Measurements from ENCODE around the gene DAB2IP.

The DAB2IP gene

GRCh38 chr9:121639619-121640018, 11.8 kb upstream of the DAB2IP start:
- Histone ChIP-seq H3K9me3 (ENCODE audit: insufficient read depth, low read length, severe bottlenecking) (no peaks in the 10 kb centered on the region), H3K4me3 (ENCODE audit: low read depth in 1 of 2, low read length in 2 of 2) (no peak overlapping the region), H4K20me1 (ENCODE audit: insufficient read depth, low read length) (no peaks in the 10 kb centered on the region), H3K36me3 (ENCODE audit: insufficient read depth, low read length) (no peaks in the 10 kb centered on the region), H2AFZ (ENCODE audit: low read depth, low read length) (no peak overlapping the region), H3K79me2 (ENCODE audit: insufficient read depth, low read length) (no peaks in the 10 kb centered on the region), H3K27ac (ENCODE audit: low read length) (no peak overlapping the region), H3K4me1 (ENCODE audit: insufficient read depth, low read length) (no peaks in the 10 kb centered on the region), H3K9ac (ENCODE audit: low read depth, low read length) (no peak overlapping the region), H3K4me2 (ENCODE audit: insufficient read depth, low read length) (no peak overlapping the region), H3K27me3 (ENCODE audit: insufficient read depth, low read length, poor library complexity) (no peaks in the 10 kb centered on the region)
- ATAC-seq (ENCODE audit: insufficient read depth, low read depth): no peak
- no peak for TF ChIP-seq CTCF (IDR thresholded peaks at IDR 0.05; ENCODE audit: borderline replicate concordance, extremely low read depth, low read length, poor library complexity, severe bottlenecking)
- TF ChIP-seq EZH2 (IDR thresholded peaks at IDR 0.05; ENCODE audit: borderline replicate concordance, low read depth, low read length, severe bottlenecking): no peak
- DNase-seq: no peak

DNA sequence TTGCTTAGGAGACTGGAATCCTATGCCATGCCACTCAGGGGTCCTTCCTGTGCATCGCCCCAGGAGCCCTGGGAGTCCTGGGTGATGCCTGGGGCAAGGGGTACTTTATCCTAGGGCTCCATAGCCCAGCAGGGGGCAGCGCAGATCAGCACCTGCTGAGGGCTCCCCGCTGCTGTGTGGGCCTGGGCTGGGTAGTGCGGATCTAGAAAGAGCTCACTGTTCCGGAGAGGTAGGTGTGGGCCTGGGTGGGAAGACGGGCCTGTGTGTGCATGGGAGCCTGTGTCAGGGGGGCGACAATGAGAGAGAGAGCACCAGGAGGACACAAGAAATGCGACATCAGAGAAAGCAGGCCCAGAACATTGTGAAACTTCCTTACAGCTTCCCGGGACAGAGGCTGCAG, 11.4 kb upstream of the DAB2IP start:
- Histone ChIP-seq H3K4me1 (ENCODE audit: insufficient read depth, low read length) (no peaks in the 10 kb centered on the region), H2AFZ (ENCODE audit: low read depth, low read length) (no peak overlapping the region), H3K4me3 (ENCODE audit: low read depth in 1 of 2, low read length in 2 of 2) (no peak overlapping the region), H3K36me3 (ENCODE audit: insufficient read depth, low read length) (no peaks in the 10 kb centered on the region), H4K20me1 (ENCODE audit: insufficient read depth, low read length) (no peaks in the 10 kb centered on the region), H3K9ac (ENCODE audit: low read depth, low read length) (no peak overlapping the region), H3K9me3 (ENCODE audit: insufficient read depth, low read length, severe bottlenecking) (no peaks in the 10 kb centered on the region), H3K27me3 (ENCODE audit: insufficient read depth, low read length, poor library complexity) (no peaks in the 10 kb centered on the region), H3K4me2 (ENCODE audit: insufficient read depth, low read length) (no peak overlapping the region), H3K27ac (ENCODE audit: low read length) (no peak overlapping the region), H3K79me2 (ENCODE audit: insufficient read depth, low read length) (no peaks in the 10 kb centered on the region)
- no peak for TF ChIP-seq EZH2 (IDR thresholded peaks at IDR 0.05; ENCODE audit: borderline replicate concordance, low read depth, low read length, severe bottlenecking)
- peak; percentile 61 for TF ChIP-seq CTCF (IDR thresholded peaks at IDR 0.05; ENCODE audit: borderline replicate concordance, extremely low read depth, low read length, poor library complexity, severe bottlenecking)
- peak; percentile 81 for ATAC-seq (ENCODE audit: insufficient read depth, low read depth)
- DNase-seq: peak; percentile 38

DNA sequence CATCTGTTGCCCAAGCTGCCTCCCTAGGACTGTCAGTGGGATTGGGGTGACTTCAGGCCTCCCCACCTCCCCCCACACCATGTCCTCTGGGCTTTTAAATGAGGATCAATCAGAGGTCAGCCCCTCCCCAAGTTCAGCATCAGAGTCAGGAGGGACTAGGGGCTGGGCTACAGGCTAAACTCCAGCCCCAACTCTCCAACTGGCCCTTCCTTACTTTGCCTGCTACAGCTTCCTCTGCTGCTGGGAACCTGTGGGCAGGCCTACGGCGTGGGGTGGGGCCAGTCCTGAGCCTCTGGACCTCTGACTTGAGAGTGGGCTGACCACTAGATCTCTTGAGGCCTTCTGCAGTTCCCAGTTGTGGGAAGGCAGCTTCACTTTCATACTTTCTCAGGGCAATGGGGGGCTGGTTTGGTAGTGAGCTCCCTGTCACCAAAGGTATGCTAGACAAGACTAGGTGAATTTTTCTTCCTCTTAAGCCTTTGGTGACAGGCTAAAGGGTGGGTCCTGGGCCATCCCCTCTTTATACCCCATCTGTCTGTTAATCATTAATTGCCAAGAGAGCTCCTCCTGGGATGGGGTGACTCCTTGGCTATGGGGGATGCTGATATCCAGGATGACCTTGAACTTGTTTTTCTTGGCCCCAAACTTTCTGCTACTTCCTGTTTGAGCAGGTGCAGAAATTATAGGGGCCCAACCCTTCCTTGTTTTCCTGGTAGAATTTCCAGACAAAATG, 10.8 kb upstream of the DAB2IP start:
- DNase-seq (no peak), ATAC-seq (ENCODE audit: insufficient read depth, low read depth) (no peak)
- TF ChIP-seq CTCF (IDR thresholded peaks at IDR 0.05; ENCODE audit: borderline replicate concordance, extremely low read depth, low read length, poor library complexity, severe bottlenecking) (no peak), EZH2 (IDR thresholded peaks at IDR 0.05; ENCODE audit: borderline replicate concordance, low read depth, low read length, severe bottlenecking) (no peak)
- no peaks in the 10 kb centered on the region for H3K79me2 ChIP-seq (ENCODE audit: insufficient read depth, low read length)
- no peak overlapping the region for H2AFZ ChIP-seq (ENCODE audit: low read depth, low read length)
- no peaks in the 10 kb centered on the region for H3K36me3 ChIP-seq (ENCODE audit: insufficient read depth, low read length)
- no peak overlapping the region for H3K9ac ChIP-seq (ENCODE audit: low read depth, low read length)
- no peak overlapping the region for H3K4me2 ChIP-seq (ENCODE audit: insufficient read depth, low read length)
- no peaks in the 10 kb centered on the region for H3K4me1 ChIP-seq (ENCODE audit: insufficient read depth, low read length)
- no peaks in the 10 kb centered on the region for H3K9me3 ChIP-seq (ENCODE audit: insufficient read depth, low read length, severe bottlenecking)
- H3K27me3 ChIP-seq (ENCODE audit: insufficient read depth, low read length, poor library complexity): no peaks in the 10 kb centered on the region
- H3K4me3 ChIP-seq (ENCODE audit: low read depth in 1 of 2, low read length in 2 of 2): no peak overlapping the region
- H4K20me1 ChIP-seq (ENCODE audit: insufficient read depth, low read length): no peaks in the 10 kb centered on the region
- H3K27ac ChIP-seq (ENCODE audit: low read length): no peak overlapping the region

Data from DND-41 (cell line).